K562 (cell line): ENCODE data around the gene GJE1. TPM values are rescaled to one million over a fixed set of nuclear protein-coding genes. Genes with fewer than 3 reads are reported as not detected.
A peak's percentile ranks its signal among the peaks of the same experiment; 100 is the strongest.

Experiments used
- DACH1 ChIP-seq: fragments of 450-650 bp; IDR thresholded peaks from 2 replicates; pipeline ENCODE4 v1.6.1; 2018; ENCODE audit not compliant: partially characterized antibody
- FUS ChIP-seq: fragments of 200-400 bp; formaldehyde crosslinking; optimal IDR thresholded peaks from 2 replicates; pipeline ENCODE3; 2017; ENCODE audit warnings: low read depth, low read length
- HDAC1 ChIP-seq, 2 experiments: fragments of 450-650 bp; IDR thresholded peaks; 2 replicates each; pipeline ENCODE4 v1.6.1; 2016 to 2017; ENCODE audit warnings: inconsistent platforms in 1 of 2, mild to moderate bottlenecking in 1 of 2, moderate library complexity in 1 of 2
- HDAC2 ChIP-seq: fragments of 450-650 bp; IDR thresholded peaks from 2 replicates; pipeline ENCODE4 v1.6.1; 2016; ENCODE audit warnings: mild to moderate bottlenecking
- MNT ChIP-seq, 2 experiments: fragments of 450-650 bp; conservative IDR thresholded peaks; 2 replicates each; pipeline ENCODE4 v1.6.1; 2017; ENCODE audit warnings: mild to moderate bottlenecking in 2 of 2, moderate library complexity in 2 of 2
- PBX2 ChIP-seq, 2 experiments: IDR thresholded peaks in 1 of 2; conservative IDR thresholded peaks in 1 of 2; 2 replicates each; pipeline ENCODE4 v1.6.1; 2016; ENCODE audit warnings: low read depth in 2 of 2, mild to moderate bottlenecking in 1 of 2, missing compliant biosample characterization in 1 of 2, missing genetic modification characterization in 1 of 2, moderate library complexity in 1 of 2
- PHF21A ChIP-seq: fragments of 450-650 bp; IDR thresholded peaks from 2 replicates; pipeline ENCODE4 v1.6.1; 2017; ENCODE audit warnings: low read depth, borderline replicate concordance
- PKNOX1 ChIP-seq: fragments of 450-650 bp; IDR thresholded peaks from 2 replicates; pipeline ENCODE4 v1.6.1; 2016
- POLR2H ChIP-seq: IDR thresholded peaks from 2 replicates; pipeline ENCODE4 v1.6.1; 2016; ENCODE audit warnings: missing genetic modification characterization, low read depth, mild to moderate bottlenecking, control low read depth, missing compliant biosample characterization, moderate library complexity
- POU5F1 ChIP-seq: fragments of 150-350 bp; IDR thresholded peaks from 2 replicates; pipeline ENCODE4 v1.6.1; 2014; ENCODE audit warnings: borderline replicate concordance, low read length, low read depth, mild to moderate bottlenecking; ENCODE audit not compliant: partially characterized antibody
- RAD21 ChIP-seq, 2 experiments: fragments of 250-450 bp in 1 of 2; fragments of 450-650 bp in 1 of 2; sonication (Bioruptor Pico) in 1 of 2; formaldehyde crosslinking in 1 of 2; IDR thresholded peaks in 1 of 2; conservative IDR thresholded peaks in 1 of 2; 2 replicates each; pipeline versions ENCODE4 v1.4.0 to v1.8.0; 2020 to 2022; ENCODE audit warnings: mild to moderate bottlenecking in 2 of 2, moderate library complexity in 1 of 2
- RBBP5 ChIP-seq: fragments of 200-600 bp; sonication (generic); IDR thresholded peaks from 2 replicates; pipeline ENCODE4 v1.6.1; 2012; ENCODE audit warnings: borderline replicate concordance, mild to moderate bottlenecking, low read length, control low read depth, inconsistent platforms; ENCODE audit not compliant: insufficient read depth, poor library complexity, severe bottlenecking
- SNIP1 ChIP-seq: fragments of 450-650 bp; IDR thresholded peaks from 2 replicates; pipeline ENCODE4 v1.7.1; 2017; ENCODE audit warnings: low read depth, mild to moderate bottlenecking
- SRSF9 ChIP-seq: fragments of 200-400 bp; formaldehyde crosslinking; IDR thresholded peaks from 2 replicates; pipeline ENCODE4 v1.6.1; 2017; ENCODE audit warnings: low read depth, low read length, borderline replicate concordance
- TAF9B ChIP-seq: fragments of 450-650 bp; IDR thresholded peaks from 2 replicates; pipeline ENCODE4 v1.6.1; 2018; ENCODE audit warnings: mild to moderate bottlenecking; ENCODE audit not compliant: partially characterized antibody
- TEAD4 ChIP-seq, 2 experiments: sonication (generic) in 1 of 2; formaldehyde crosslinking in 1 of 2; IDR thresholded peaks; 2 replicates each; pipeline versions ENCODE4 v1.6.1 to v1.8.0; 2012 to 2022; ENCODE audit warnings: borderline replicate concordance in 1 of 2, inconsistent platforms in 1 of 2, low read length in 1 of 2, mild to moderate bottlenecking in 1 of 2, missing genetic modification reagents in 1 of 2
- THAP12 ChIP-seq: fragments of 250-450 bp; sonication (Bioruptor Pico); IDR thresholded peaks from 2 replicates; pipeline ENCODE4 v1.9.0; 2021; ENCODE audit warnings: mild to moderate bottlenecking, inconsistent platforms
- ZNF696 ChIP-seq: fragments of 250-450 bp; sonication (Bioruptor Pico); conservative IDR thresholded peaks from 2 replicates; pipeline ENCODE4 v1.4.0; 2020; ENCODE audit warnings: mild to moderate bottlenecking, moderate library complexity
- polyA plus RNA-seq, 8 experiments: library from polyadenylated mRNA; depleted of rRNA in 4 of 8; stranded (reverse) in 5 of 8; unstranded in 3 of 8; fragments of >200 nt; fragmentation: Nextera tagmentation in 2 of 8; fragmentation: Illumina TruSeq in 1 of 8; extraction: Ambion mirVana in 2 of 8; extraction: Trizol in 1 of 8; gene quantifications; 2 replicates each; pipeline versions ENCODE4 v1.2.1 to v1.2.3, GENCODE V29; 2011 to 2014; ENCODE audit warnings: inconsistent platforms in 1 of 8, missing spikeins in 1 of 8
- total RNA-seq, 7 experiments: library from RNA; depleted of rRNA in 6 of 7; stranded (reverse); fragments of >200 nt in 6 of 7; fragmentation: Illumina TruSeq in 2 of 7; extraction: Trizol in 2 of 7; gene quantifications; 2 replicates each; pipeline versions ENCODE4 v1.2.1 to v1.2.3, GENCODE V29; 2011 to 2021; ENCODE audit warnings: low replicate concordance in 1 of 7

The GJE1 gene
- total and polyA plus RNA-seq, 9 of the 15 experiments (the other 6 are each of a cell fraction or from before 2014, with no cell fraction given): not detected

- no peak for TF ChIP-seq PBX2 (CRISPR knock-in tag; IDR thresholded peaks at IDR 0.05; ENCODE audit: low read depth)
- peak; percentile 94 for TF ChIP-seq PBX2 (tag; conservative IDR thresholded peaks at IDR 0.05; ENCODE audit: low read depth)
- no peak for TF ChIP-seq ZNF696 (CRISPR knock-in tag)
- peak; percentile 81 for TF ChIP-seq TEAD4 (IDR thresholded peaks at IDR 0.05; ENCODE audit: low read length)
- no peak for TF ChIP-seq TEAD4 (CRISPR knock-in tag; IDR thresholded peaks at IDR 0.05; ENCODE audit: borderline replicate concordance)
- peak in 1 of 2 experiments; percentile 52; a peak in 2 of 4 replicates for TF ChIP-seq MNT (conservative IDR thresholded peaks at IDR 0.05)
- peak; percentile 23; the same call in 1 of the 2 replicates for TF ChIP-seq POLR2H (tag)
- peak; percentile 82 to 98; a peak in 3 of 4 replicates for TF ChIP-seq HDAC1 (IDR thresholded peaks at IDR 0.05)
- TF ChIP-seq POU5F1: no peak
- TF ChIP-seq SRSF9: no peak
- TF ChIP-seq RAD21 (CRISPR knock-in tag; conservative IDR thresholded peaks at IDR 0.05 in 1 of 2, IDR thresholded peaks at IDR 0.05 in 1 of 2): peak; percentile 85 to 92
- TF ChIP-seq DACH1: peak; percentile 62
- no peak for TF ChIP-seq FUS
- TF ChIP-seq PKNOX1: peak; percentile 80
- no peak for TF ChIP-seq SNIP1
- TF ChIP-seq PHF21A: peak; percentile 87; the same call in 1 of the 2 replicates
- peak; percentile 98 for TF ChIP-seq HDAC2
- no peak for TF ChIP-seq THAP12 (CRISPR knock-in tag)
- no peak for TF ChIP-seq RBBP5
- peak; percentile 21 for TF ChIP-seq TAF9B
Observed at GRCh38 chr6:142112451-142113061, 20.2 kb upstream of the GJE1 start (continued).
